WI38 (cell line): ENCODE data around the gene EID3.

Experiments used
- H3K4me3 ChIP-seq: 2 replicates; pipeline ENCODE4 v1.5.1; 2011; ENCODE audit warnings: low read depth, mild to moderate bottlenecking, control low read depth, low read length
- CTCF ChIP-seq: IDR thresholded peaks from 2 replicates; pipeline ENCODE4 v1.5.1; 2012; ENCODE audit warnings: low read depth, mild to moderate bottlenecking, control low read depth, low read length

EID3 gene

GRCh38 chr12:104342635-104343249, 39.2 kb downstream of the EID3 start:
- H3K4me3 ChIP-seq = no peak overlapping the region
- TF ChIP-seq CTCF = no peak

GRCh38 chr12:104344682-104345081, 41.1 kb downstream of the EID3 start:
- H3K4me3 ChIP-seq = no peak overlapping the region
- TF ChIP-seq CTCF = no peak

- TF ChIP-seq CTCF = no peak
Measured at GRCh38 chr12:104345234-104346066, 41.9 kb downstream of the EID3 start.

GRCh38 chr12:104347374-104348075, 44.0 kb downstream of the EID3 start:
- H3K4me3 ChIP-seq = no peak overlapping the region
- no peak for TF ChIP-seq CTCF

More at GRCh38 chr12:104345234-104346066, 41.9 kb downstream of the EID3 start:
- H3K4me3 ChIP-seq = no peak overlapping the region

DNA sequence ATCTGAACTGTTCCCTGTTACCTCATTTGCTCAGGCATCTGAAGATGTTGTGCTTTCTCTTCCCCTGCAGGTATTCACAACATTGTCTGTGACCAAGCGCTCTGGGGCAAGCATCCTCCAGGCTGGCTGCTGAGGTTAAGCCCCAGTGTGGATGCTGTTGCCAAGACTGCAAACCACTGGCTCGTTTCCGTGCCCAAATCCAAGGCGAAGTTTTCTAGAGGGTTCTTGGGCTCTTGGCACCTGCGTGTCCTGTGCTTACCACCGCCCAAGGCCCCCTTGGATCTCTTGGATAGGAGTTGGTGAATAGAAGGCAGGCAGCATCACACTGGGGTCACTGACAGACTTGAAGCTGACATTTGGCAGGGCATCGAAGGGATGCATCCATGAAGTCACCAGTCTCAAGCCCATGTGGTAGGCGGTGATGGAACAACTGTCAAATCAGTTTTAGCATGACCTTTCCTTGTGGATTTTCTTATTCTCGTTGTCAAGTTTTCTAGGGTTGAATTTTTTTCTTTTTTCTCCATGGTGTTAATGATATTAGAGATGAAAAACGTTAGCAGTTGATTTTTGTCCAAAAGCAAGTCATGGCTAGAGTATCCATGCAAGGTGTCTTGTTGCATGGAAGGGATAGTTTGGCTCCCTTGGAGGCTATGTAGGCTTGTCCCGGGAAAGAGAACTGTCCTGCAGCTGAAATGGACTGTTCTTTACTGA, 44.9 kb downstream of the EID3 start:
- H3K4me3 ChIP-seq = no peak overlapping the region
- TF ChIP-seq CTCF = no peak

DNA sequence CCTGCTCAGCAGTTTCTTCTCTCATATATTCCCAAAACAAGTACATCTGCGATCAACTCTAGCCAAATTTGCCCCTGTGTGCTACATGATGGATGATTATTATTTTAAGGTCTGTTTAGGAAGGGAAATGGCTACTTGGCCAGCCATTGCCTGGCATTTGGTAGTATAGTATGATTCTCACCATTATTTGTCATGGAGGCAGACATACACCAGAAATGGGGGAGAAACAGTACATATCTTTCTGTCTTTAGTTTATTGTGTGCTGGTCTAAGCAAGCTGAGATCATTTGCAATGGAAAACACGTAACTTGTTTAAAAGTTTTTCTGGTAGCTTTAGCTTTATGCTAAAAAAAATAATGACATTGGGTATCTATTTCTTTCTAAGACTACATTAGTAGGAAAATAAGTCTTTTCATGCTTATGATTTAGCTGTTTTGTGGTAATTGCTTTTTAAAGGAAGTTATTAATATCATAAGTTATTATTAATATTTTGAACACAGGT, 45.5 kb downstream of the EID3 start:
- no peak overlapping the region for H3K4me3 ChIP-seq
- no peak for TF ChIP-seq CTCF
